A549 treated with CORT108297 at 1 μM for 4 hours (cell line): Measurements from ENCODE around the gene WDFY1. TPM values are rescaled to one million over a fixed set of nuclear protein-coding genes. Genes with fewer than 3 reads are reported as not detected.

Source experiments
- total RNA-seq: library from RNA; stranded (reverse); fragments of 200-300 nt; extraction: Qiagen RNA extraction; gene quantifications from 5 replicates; pipeline ENCODE4 v1.2.3, GENCODE V29; 2022

Gene WDFY1, protein sequence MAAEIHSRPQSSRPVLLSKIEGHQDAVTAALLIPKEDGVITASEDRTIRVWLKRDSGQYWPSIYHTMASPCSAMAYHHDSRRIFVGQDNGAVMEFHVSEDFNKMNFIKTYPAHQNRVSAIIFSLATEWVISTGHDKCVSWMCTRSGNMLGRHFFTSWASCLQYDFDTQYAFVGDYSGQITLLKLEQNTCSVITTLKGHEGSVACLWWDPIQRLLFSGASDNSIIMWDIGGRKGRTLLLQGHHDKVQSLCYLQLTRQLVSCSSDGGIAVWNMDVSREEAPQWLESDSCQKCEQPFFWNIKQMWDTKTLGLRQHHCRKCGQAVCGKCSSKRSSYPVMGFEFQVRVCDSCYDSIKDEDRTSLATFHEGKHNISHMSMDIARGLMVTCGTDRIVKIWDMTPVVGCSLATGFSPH
- total RNA-seq: 33.9 to 44.5 TPM (median 41.0 TPM) in 5 replicates

DNA sequence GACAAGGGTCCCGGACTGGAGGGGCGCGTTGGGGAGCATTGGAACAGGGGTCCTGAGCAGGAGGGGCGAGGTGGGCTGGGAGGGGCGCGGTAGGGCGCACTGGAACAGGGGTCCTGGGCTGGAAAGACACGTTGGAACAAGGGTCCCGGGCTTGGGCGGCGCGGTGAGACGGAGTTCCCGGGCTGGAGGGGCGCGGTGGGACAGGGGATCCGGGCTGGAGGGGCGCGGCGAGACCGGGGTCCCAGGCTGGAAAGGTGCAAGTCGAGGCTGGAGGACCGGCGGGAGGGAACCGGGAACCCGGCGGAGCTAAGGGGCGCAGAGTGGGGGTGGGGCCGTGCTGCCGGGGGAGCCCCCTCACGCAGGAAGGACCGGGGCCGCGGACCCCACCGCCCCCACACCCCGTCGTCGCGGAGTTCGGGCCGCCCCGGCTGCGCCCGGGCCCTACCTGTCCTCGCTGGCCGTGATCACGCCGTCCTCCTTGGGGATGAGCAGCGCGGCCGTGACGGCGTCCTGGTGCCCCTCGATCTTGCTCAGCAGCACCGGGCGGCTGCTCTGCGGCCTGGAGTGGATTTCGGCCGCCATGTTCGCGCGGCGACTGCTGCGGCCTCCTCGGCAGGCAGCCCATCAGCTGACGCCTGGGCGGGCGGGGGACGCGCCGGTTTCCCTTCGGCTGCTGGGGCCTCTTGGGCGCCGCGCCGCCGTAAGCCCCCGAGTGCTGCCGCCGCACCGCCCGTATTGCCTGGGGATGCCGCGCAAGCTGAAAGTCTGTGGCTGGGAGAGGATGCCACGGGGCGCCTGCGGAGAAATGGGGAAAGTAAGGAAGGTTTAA lies at the start of gene WDFY1:
TSS of gene WDFY1 (minus strand) at position 633 of the 829 bp plus-strand sequence. CDS start at position 582, 51 bp downstream.

DNA sequence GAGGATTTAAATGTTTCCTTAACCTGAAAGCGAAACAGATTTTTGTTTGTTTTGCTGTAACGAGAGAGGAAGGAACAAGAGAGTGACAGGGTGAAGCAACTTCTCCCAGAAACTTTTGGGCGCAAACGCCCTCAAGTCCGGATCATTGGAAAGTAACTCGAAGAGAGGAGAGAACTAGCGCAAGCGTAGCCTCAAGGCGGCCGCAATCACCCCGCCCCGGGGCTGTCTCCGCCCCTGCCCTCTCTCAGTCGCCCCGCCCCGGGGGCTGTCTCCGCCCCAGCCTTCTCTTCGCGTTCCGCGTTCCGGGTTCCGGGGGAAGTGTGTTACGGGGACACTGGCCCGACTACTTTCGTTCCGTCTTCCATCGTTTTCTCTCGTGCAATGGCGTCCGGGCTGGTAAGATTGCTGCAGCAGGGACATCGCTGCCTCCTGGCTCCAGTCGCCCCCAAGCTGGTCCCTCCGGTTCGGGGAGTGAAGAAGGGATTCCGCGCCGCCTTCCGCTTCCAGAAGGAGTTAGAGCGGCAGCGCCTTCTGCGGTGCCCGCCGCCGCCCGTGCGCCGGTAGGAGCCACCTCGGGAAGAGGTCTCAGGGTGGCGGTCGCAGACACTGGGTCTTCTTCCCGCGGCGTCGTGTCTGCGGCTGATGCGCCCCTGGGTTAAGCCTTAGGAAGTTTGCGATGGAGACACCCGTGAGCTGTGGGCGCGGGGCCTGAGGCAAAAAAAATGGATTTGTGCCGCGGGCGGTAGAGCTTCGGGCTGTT lies 12.1 kb upstream of the WDFY1 start, which contains the start of gene MRPL44:
TSS of gene MRPL44 (plus strand) at position 372 of the 760 bp plus-strand sequence. CDS start at position 382, 10 bp downstream.

DNA sequence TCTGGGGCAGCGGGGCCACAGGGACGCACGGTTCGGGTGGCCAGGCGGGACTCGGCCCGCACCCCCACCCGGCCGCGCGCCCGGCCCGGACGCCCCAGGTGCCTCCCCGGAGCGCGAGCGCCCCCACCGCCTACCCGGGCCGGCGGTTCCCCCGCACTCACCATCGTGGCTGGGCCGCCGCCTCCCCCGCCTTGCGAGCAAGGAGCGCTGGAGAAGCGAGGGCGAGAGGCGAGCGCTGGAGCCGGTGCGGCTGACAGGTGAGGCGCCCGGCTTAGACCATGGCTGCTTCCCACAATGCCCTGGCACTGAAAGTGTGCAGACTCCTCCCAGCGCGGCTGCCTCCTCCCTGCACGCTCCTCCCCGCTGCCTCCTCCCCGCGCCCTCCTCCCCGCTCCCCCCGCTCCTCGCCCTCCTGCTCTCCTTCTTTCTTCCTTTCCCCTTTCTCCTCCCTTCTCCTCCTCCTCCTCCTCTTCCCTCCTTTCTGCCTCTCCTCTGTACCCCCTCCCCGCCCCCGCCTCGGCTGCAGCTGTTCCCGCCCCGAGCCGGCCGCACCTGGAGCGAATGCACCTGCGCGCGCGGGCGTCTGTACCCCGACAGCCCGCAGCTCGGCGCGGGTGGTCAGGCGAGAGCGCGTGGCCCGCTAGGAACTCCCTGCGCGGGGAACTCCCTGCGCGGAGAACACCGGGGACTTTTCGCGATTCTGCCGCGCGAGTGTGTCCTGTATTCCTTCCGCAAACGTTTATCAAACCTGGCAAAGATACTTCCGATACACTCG lies 107.7 kb downstream of the WDFY1 start, which contains the start of gene AP1S3:
TSS of gene AP1S3 (minus strand) at position 296 of the 775 bp plus-strand sequence. CDS start at position 164, 132 bp downstream.

Other genes with a start within 250 kb of the WDFY1 start
- 24.9 to 53.7 TPM (median 34.1 TPM) in 5 replicates for gene AP1S3, start 107.8 kb downstream of the WDFY1 start, total RNA-seq
- gene MRPL44, start 12.1 kb upstream of the WDFY1 start, total RNA-seq: 45.5 to 53.4 TPM (median 47.2 TPM) in 5 replicates
- 183 to 228 TPM (median 201 TPM) in 5 replicates for gene SERPINE2, start 94.0 kb upstream of the WDFY1 start, total RNA-seq